ENCODE results near the gene HDX. TPM values are rescaled to one million over a fixed set of nuclear protein-coding genes. Genes with fewer than 3 reads are reported as not detected.
"Not testable (repeated sequence)": the region's sequence is repeated elsewhere in the genome, so short reads cannot be mapped to it uniquely, and the experiment has no call there.

HDX gene
- total RNA-seq, 1 donor from 2014 or later = 6.8 TPM

DNA sequence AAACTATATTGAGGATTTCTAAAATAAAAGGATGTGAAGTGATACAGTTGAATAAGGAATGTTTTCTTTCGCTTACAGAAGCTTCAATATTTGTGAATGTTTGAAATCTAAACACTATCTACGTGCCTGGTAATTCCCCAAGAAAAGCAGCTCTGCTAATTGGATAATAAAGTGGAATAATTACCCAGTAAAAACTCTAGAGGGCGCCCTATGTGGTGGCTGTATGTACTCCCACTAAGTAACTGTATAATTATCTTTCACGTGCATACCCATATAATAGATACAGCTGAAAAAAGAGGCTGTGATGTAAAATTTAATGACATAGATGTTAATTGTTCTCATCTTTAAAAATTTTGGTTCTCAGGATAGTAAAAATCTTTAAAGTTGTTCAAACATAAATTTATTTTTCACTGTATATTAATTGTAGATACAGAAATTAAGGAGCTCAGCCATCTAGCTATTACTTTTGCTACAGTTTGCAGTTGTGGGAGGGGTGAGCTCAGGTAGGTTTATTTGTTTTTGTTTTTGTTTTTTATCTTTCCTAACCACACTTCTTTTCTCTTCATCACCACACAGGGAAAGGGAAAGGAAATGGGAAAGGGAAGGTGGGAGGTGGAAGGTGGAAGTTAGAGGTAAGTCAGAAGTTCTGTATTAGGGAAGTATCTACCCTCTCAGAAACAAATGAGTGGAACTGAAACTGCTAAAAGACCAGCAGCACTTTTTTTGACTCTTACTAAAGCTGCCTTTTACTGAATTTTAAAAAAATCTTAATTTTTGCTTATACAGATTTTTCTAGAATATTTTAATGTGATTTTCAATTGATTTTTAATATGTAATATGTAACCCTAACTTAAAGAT, 162.5 kb downstream of the HDX start:
- peak; percentile 53 for DNase-seq

DNA sequence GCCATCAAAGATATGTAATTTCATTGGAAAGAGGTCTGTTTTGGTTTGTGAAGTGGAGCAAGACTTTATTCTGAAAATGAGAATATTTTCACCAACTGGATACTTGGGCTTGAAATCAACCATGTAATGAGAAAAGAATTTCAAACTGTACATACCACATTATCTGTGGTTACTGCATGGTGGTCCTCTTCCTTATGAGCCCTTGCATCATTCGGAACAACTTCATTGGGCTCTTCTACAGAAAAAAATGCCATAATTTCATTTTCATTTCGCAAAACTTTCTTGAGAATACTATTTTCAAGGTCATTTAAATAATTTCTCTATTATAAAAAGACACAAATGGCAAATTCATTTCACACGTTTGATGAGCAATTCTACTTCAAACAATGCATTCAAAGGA, 165.6 kb downstream of the HDX start:
- no peak for DNase-seq

DNA sequence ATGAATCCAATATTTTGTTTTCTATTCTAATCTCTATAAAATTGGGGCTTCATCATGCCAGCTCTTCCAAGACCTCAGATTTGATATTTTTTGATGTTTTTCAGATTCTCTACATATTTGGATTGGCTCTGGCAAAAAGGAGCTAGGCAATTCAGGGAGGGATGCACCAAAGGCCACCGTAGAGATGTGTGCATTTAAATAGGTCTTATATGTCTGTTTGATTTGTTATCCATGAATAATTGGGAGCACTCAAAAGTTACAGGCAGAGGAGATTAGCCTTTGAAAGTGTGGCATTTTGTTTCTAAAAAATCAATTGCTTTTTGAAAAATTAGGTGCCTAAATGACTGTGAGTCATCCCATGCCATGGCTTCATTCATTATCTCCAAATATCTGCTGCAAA, 167.1 kb downstream of the HDX start:
- DNase-seq = no peak

DNA sequence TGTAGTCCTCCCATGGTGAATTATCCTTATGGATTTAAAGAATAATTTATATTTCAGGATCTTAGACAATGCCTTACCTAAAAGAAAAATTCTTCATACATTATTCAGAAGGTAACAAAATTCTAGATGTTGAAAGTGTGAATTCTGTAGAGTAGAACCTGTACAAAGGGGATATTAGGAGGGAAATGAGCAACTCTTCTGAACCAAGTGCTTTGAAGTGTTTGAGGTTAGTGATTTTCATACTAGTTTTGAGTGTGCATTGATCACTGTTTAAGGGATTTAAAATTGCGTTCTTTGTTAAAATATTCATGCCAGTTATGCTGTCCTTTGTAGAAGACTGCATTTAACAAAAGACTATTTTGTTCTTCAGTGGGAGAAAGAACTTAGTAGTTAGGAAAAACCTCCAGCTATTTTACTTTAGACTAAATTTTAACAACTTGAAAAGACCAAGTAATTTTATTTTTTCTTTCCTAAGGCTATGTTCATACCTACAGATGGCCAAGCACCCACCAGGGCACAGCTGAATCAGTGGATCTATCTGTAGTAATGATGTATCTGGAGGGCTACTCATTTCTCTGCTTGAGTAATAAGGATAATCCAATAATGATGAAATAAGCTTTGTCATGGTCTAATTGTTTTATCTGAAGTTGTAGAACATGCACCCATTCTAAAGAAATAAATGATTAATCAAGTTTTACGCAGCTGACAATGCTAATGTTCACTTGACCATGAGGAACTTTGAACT, 180.0 kb downstream of the HDX start:
- DNase-seq = no peak

DNA sequence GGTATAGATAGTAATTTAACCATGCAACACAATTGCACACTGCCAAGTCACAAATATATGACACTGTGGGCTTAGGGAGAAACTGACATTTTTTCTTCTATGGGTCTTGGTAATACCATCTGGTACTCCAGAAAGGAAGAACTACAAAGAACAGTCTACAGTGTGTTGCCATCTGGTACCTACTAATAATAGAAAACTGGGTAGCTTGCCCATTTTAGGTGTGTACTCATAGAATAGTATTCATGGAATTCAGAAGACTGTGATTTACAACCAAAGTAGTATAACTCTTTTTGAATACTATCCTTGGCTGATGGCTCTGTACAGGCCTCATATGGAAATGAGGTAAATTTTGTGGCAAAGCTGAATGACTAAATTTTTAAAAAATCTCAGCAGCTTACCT, 181.6 kb downstream of the HDX start:
- no peak for DNase-seq

DNA sequence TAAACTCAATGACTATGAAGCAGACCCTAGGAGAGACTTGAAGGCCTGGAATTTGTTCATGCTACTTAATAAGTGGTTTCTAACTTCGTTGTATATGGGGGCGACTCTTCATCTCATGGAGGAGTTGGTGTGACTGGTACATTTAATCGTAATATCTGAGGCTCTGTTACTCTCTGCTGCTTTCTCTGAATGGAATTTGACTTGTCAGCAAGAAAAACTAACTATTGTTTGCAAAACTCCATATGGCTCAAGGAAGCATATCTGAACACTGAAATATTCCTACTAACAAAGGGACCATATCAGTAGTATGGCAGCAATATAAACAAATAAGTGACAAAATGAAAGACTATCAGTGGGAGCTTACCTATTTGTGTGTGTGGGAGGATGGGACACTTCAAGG, 182.2 kb downstream of the HDX start:
- no peak for DNase-seq

DNA sequence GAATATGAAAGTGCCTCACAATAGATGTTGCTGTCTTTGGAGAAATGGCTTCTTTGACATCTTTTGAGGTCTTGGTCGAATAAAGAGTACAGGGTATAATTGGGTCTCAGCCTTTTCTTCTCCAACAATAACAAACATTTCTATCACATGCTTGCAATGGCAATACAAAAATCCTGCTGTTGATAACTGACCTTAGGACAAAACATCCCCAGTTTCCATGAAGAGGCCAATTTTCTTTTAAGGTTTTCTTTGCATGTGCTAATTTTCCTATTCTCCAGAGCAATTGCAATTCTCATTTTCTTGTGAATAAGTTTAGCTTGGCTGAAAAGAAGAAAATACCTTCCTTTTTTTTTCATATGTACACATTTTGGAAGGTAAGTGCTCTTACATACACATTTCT, 183.6 kb downstream of the HDX start:
- no peak for DNase-seq

DNA sequence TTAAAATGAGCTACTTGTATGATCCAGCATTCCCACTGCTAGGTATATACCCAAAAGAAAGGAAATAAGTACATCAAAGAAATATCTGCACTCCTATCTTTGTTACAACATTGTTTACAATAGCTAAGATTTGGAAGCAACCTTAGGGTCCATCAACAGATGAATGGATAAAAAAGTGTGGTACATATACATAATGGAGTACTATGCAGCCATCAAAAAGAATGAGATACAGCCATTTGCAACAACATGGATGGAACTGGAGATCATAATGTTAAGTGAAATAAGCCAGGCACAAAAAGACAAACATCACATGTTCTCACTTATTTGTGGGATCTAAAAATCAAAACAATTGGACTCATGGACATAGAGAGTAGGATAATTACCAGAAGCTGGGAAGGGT, 186.3 kb downstream of the HDX start:
- DNase-seq = not testable (repeated sequence)

Data from dermis blood vessel endothelial cell (primary cell).